GM20000 (cell line): ENCODE results near the gene DNAH1.

Source experiments
- DNase-seq: peaks from one replicate; pipeline ENCODE4 v3.0.0; 2012; ENCODE audit warnings: low spot score
- CTCF ChIP-seq: IDR thresholded peaks from 2 replicates; pipeline ENCODE4 v1.5.1; 2012; ENCODE audit warnings: mild to moderate bottlenecking, control low read depth; ENCODE audit errors: extremely low read depth, missing control alignments

The DNAH1 gene

GRCh38 chr3:52396011-52396906, 80.1 kb downstream of the DNAH1 start:
- TF ChIP-seq CTCF: no peak
- DNase-seq: no peak

- no peak for TF ChIP-seq CTCF
These were observed 80.9 kb downstream of the DNAH1 start for GRCh38 chr3:52396907-52397591.

DNA sequence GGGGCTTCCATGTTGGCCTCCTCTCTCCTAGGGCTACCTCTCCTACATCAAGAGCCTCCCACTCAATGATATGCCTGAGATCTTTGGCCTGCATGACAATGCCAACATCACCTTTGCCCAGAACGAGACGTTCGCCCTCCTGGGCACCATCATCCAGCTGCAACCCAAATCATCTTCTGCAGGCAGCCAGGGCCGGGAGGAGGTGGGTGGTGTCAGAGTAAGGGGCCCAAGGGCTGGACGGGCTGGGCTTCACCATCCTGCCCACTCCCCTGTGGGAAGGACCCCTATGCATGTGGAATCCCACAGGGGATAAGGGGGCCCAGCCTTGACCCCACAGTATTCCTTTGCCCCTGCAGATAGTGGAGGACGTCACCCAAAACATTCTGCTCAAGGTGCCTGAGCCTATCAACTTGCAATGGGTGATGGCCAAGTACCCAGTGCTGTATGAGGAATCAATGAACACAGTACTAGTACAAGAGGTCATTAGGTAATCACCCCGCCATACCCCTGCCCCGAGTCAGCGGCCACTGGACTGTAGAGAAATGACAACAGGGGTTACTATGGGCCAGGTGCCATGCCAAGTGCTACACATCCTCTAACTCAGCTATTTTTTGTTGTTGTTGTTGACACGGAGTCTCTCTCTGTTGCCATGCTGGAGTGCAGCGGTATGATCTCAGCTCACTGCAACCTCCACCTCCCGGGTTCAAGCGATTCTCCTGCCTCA, 81.7 kb downstream of the DNAH1 start:
- no peak for DNase-seq
- TF ChIP-seq CTCF: no peak

More at GRCh38 chr3:52396907-52397591, 80.9 kb downstream of the DNAH1 start:
- DNase-seq: no peak

- DNase-seq: no peak
- TF ChIP-seq CTCF: no peak
These were observed 82.6 kb downstream of the DNAH1 start for GRCh38 chr3:52398670-52399081.

DNA sequence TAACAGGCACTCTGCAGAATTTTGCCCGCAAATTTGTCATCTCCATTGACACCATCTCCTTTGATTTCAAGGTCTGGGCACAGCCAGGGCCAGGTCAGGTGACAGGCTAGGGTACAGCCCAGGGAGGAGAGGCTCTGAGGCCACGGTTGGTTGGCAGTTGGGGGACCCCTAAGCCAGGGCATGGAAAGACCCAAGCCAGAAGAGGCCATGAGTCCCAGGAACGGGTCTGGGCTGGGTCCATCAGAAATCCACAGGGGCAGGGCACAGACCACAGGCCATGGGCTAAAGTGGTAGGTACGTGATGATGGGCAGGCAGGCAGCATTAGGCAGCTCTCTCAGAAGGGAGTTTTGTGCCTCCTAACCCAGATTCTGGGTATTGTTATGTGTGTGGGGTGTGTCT, 83.0 kb downstream of the DNAH1 start:
- no peak for DNase-seq
- no peak for TF ChIP-seq CTCF

DNA sequence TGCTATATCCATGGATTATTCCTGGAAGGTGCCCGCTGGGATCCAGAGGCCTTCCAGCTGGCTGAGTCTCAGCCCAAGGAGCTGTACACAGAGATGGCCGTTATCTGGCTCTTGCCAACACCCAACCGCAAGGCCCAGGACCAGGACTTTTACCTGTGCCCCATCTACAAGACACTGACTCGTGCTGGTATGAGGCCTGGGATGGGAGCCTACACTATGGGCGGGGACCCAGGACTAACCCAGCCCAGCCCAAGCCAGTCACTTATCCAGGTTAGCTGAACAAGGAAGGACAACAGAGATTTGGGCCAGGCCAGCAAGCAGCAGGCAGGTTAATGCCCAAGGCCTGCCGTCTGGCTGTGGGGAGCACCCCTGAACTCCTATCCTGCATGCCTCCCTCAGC, 83.5 kb downstream of the DNAH1 start:
- no peak for TF ChIP-seq CTCF
- DNase-seq: no peak
